ENCODE results near the gene TOB1. TPM values are rescaled to one million over a fixed set of nuclear protein-coding genes. Genes with fewer than 3 reads are reported as not detected.

The TOB1 gene
- total RNA-seq, 3 donors from 2014 or later (not counting 1 experiment from before 2014, with no cell fraction given): 51.1 to 123 (median 110) TPM

- peak in 1 of 2 donors; percentile 3 for DNase-seq
- 76% methylated on average over 5 of the region's 5 CpGs for WGBS (ENCODE audit: insufficient coverage)
Measured at GRCh38 chr17:50883850-50884438, 17.8 kb upstream of the TOB1 start.

GRCh38 chr17:50882851-50883250 lies 16.7 kb upstream of the TOB1 start:
- Mint-ChIP-seq H3K9me3 (no peaks in the 10 kb centered on the region), H3K4me3 (no peak overlapping the region), H3K36me3 (no peaks in the 10 kb centered on the region), H3K27me3 (ENCODE audit: low read depth in 2 of 2) (peaks cover 4 to 22% of the 10 kb centered on the region in 2 donors), H3K27ac (no peak overlapping the region), H3K4me1 (peaks cover 13 to 25% of the 10 kb centered on the region in 2 donors)
- H3K4me3 ChIP-seq (ENCODE audit: low read length): no peak overlapping the region
- DNase-seq: no peak
- TF ChIP-seq CTCF (IDR thresholded peaks at IDR 0.05): no peak
- peaks cover 6% of the 10 kb centered on the region for H3K9me3 ChIP-seq (ENCODE audit: control insufficient read depth, insufficient read depth, low read length)
- no peak for ATAC-seq
- intact Hi-C loops (cut with micrococcal nuclease): no loop called here
- H3K27ac ChIP-seq (ENCODE audit: low read length): no peak overlapping the region
- no peaks in the 10 kb centered on the region for H3K36me3 ChIP-seq (ENCODE audit: control insufficient read depth, insufficient read depth, low read length)
- peaks cover 17% of the 10 kb centered on the region for H3K4me1 ChIP-seq (ENCODE audit: control insufficient read depth, insufficient read depth, low read length)
- no peaks in the 10 kb centered on the region for H3K27me3 ChIP-seq (ENCODE audit: control insufficient read depth, insufficient read depth, low read length)
- WGBS (ENCODE audit: insufficient coverage): 93% methylated on average over 7 of the region's 7 CpGs

More at GRCh38 chr17:50883850-50884438, 17.8 kb upstream of the TOB1 start:
- no peaks in the 10 kb centered on the region for H3K36me3 Mint-ChIP-seq
- no peak overlapping the region for H3K27ac ChIP-seq (ENCODE audit: low read length)
- H3K27me3 Mint-ChIP-seq (ENCODE audit: low read depth in 2 of 2): peaks cover 6 to 11% of the 10 kb centered on the region in 2 donors
- H3K27me3 ChIP-seq (ENCODE audit: control insufficient read depth, insufficient read depth, low read length): no peaks in the 10 kb centered on the region
- H3K4me1 Mint-ChIP-seq: peaks cover 13 to 29% of the 10 kb centered on the region in 2 donors
- intact Hi-C loops (cut with micrococcal nuclease): no loop called here
- no peak overlapping the region for H3K4me3 Mint-ChIP-seq
- no peak for TF ChIP-seq CTCF (IDR thresholded peaks at IDR 0.05)
- H3K36me3 ChIP-seq (ENCODE audit: control insufficient read depth, insufficient read depth, low read length): no peaks in the 10 kb centered on the region
- H3K4me3 ChIP-seq (ENCODE audit: low read length): no peak overlapping the region
- H3K9me3 ChIP-seq (ENCODE audit: control insufficient read depth, insufficient read depth, low read length): peaks cover 6% of the 10 kb centered on the region
- no peaks in the 10 kb centered on the region for H3K9me3 Mint-ChIP-seq
- H3K4me1 ChIP-seq (ENCODE audit: control insufficient read depth, insufficient read depth, low read length): peaks cover 20% of the 10 kb centered on the region
- ATAC-seq: peak in 1 of 3 donors; percentile 29
- H3K27ac Mint-ChIP-seq: no peak overlapping the region

- no peak for DNase-seq
- TF ChIP-seq CTCF (IDR thresholded peaks at IDR 0.05): no peak
Measured at GRCh38 chr17:50881182-50881581, 15.0 kb upstream of the TOB1 start.

GRCh38 chr17:50879086-50879485 lies 12.9 kb upstream of the TOB1 start:
- peaks cover under 1% of the 10 kb centered on the region for H3K4me1 ChIP-seq (ENCODE audit: control insufficient read depth, insufficient read depth, low read length)
- WGBS (ENCODE audit: insufficient coverage): 94% methylated on average over 5 of the region's 5 CpGs
- no peak overlapping the region for H3K27ac Mint-ChIP-seq
- ATAC-seq (no peak), DNase-seq (no peak)
- no peak overlapping the region for H3K27ac ChIP-seq (ENCODE audit: low read length)
- peaks cover 3 to 8% of the 10 kb centered on the region in 2 donors for H3K4me1 Mint-ChIP-seq
- H3K9me3 Mint-ChIP-seq: no peaks in the 10 kb centered on the region
- H3K4me3 ChIP-seq (ENCODE audit: low read length): no peak overlapping the region
- H3K27me3 Mint-ChIP-seq (ENCODE audit: low read depth in 2 of 2): peaks cover 19 to 49% of the 10 kb centered on the region in 2 donors
- H3K9me3 ChIP-seq (ENCODE audit: control insufficient read depth, insufficient read depth, low read length): peaks cover 6% of the 10 kb centered on the region
- peaks cover 6% of the 10 kb centered on the region for H3K27me3 ChIP-seq (ENCODE audit: control insufficient read depth, insufficient read depth, low read length)
- no peaks in the 10 kb centered on the region for H3K36me3 Mint-ChIP-seq
- H3K4me3 Mint-ChIP-seq: no peak overlapping the region
- TF ChIP-seq CTCF (IDR thresholded peaks at IDR 0.05): no peak
- no peaks in the 10 kb centered on the region for H3K36me3 ChIP-seq (ENCODE audit: control insufficient read depth, insufficient read depth, low read length)
- intact Hi-C loops (cut with micrococcal nuclease): no loop called here

More at GRCh38 chr17:50881182-50881581, 15.0 kb upstream of the TOB1 start:
- Histone ChIP-seq H3K27ac (ENCODE audit: low read length) (no peak overlapping the region), H3K4me1 (ENCODE audit: control insufficient read depth, insufficient read depth, low read length) (peaks cover 8% of the 10 kb centered on the region), H3K4me3 (ENCODE audit: low read length) (no peak overlapping the region), H3K9me3 (ENCODE audit: control insufficient read depth, insufficient read depth, low read length) (peaks cover 6% of the 10 kb centered on the region), H3K27me3 (ENCODE audit: control insufficient read depth, insufficient read depth, low read length) (no peaks in the 10 kb centered on the region), H3K36me3 (ENCODE audit: control insufficient read depth, insufficient read depth, low read length) (no peaks in the 10 kb centered on the region)
- H3K27ac Mint-ChIP-seq: no peak overlapping the region
- H3K4me3 Mint-ChIP-seq: no peak overlapping the region
- no CpG with 5 or more reads among the region's 2 CpGs for WGBS (ENCODE audit: insufficient coverage)
- peaks cover 5 to 32% of the 10 kb centered on the region in 2 donors for H3K27me3 Mint-ChIP-seq (ENCODE audit: low read depth in 2 of 2)
- ATAC-seq: no peak
- intact Hi-C loops (cut with micrococcal nuclease): no loop called here
- peaks cover 6 to 11% of the 10 kb centered on the region in 2 donors for H3K4me1 Mint-ChIP-seq
- H3K9me3 Mint-ChIP-seq: no peaks in the 10 kb centered on the region
- H3K36me3 Mint-ChIP-seq: no peaks in the 10 kb centered on the region
